ENCODE results near the gene ODF2L.
A peak's percentile ranks its signal among the peaks of the same experiment; 100 is the strongest.

The ODF2L gene

DNA sequence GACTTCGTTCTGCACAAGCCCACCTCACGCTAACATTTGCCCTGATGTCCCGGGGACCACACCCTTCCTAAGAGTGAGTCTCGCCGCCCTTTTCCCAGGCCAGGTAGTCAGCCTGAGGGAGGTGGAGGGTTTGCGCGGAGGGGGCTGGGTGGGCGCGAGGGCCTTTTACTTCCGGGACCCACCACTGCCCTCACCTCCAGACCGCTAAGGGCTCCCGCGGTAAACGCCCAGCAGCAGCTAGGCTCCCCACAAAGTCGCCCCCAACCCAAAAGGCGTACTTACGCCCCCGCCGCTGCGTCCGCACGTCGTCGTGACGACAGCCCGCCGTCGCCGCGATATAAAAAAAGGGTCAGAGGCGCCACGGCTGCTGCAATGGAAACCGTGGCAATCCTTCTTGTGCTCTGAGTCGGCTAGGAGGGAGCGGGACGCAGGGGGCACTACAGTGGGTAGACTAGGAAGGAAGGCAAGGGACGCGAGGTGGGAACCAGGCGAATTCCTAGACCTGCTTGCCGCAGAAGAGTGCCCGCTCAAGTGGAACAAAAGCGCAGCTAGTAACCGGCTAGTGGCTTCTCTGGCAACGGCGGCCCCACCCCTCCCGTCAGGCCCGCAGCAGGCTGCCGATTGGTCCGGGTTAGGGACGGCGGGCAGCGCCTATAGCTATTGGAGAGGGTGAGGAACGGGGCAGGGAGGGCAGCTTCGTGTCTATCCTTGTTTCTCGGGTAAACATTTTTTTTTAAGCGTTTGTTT lies at the start of gene ODF2L:
Gene ODF2L, minus strand, starts transcription at position 573 of the 747 bp plus-strand sequence. CDS start 9,296 bp downstream, outside the sequence.
- DNase-seq = peak; percentile 89 to 90

- no peak for DNase-seq
Measured at GRCh38 chr1:86445919-86446318, 49.8 kb upstream of the ODF2L start.

DNA sequence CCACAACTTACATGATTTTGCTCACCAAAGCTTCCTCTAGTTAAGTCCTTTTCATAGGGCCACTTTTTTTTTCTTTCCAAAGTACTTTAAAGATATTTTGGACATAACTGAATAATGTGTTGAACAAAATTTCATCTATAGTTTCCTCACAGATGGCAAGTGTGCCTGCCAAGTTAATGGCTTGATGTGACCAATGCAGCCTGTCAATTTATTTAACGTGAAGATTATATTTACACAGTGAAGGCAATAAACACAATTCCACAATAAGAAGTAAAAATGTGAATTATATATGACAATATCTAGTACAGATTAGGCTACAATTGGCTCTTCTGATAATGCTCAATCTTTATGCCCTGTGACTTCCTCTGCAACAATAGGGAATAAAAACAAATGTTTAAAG lies 45.9 kb upstream of the ODF2L start:
- no peak for DNase-seq

DNA sequence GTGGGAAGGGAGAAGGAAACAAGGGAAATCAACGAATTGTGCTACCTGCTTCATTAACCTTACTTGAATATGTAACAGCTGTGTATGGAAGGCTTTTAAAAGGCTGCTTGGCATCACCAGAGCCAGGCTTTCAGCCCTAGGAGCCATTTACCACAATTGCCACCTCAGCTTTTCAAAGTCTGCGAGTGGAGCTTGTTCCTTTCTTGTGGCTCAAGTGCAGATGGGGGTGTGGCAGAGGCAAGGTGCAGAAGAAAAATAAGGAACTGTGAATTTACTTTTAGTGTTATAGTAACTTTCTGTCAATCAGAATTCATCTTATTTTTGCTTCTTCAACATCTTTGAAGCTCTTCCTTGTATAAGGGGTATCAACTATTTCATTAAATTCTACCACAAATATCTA lies 45.5 kb upstream of the ODF2L start:
- no peak for DNase-seq

DNA sequence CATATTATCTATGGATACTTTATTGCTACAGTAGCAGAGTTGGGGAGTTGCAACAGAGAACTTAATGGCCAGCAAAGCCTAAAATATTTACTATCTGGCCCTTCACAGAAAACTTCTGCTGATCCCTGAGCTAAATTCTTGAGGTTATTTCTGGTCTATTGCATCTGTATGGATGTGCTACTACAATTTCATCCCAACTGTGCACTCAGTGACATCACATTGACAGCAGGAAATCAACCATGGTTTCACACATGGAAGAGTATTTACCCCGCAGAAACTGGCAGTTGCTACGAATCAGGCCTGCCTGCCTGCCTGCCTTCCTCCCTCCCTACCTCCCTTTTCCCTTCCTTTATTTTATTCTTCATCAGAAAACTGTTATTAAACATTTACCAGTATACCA lies 39.9 kb upstream of the ODF2L start:
- no peak for DNase-seq

DNA sequence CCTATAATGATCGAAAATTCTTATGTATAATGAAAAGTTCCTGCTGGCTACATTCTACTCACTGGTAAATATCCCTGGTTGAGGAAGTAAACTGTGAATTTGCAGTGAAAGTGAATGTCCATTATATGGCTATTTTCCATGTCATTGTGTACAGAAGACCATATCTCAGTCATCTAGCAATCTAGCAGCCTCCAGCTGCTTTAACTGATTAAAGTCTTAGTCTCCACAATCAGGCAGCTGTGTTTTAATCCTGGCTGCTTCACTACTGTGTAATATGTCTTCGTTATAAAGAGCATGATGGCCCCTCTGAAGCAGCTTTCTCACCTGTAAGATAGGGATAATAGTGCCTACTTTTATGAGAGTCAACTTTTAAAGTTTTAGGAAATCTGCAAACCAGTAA lies 39.2 kb upstream of the ODF2L start:
- no peak for DNase-seq

- DNase-seq = no peak
Measured at GRCh38 chr1:86434059-86434458, 37.9 kb upstream of the ODF2L start.

DNA sequence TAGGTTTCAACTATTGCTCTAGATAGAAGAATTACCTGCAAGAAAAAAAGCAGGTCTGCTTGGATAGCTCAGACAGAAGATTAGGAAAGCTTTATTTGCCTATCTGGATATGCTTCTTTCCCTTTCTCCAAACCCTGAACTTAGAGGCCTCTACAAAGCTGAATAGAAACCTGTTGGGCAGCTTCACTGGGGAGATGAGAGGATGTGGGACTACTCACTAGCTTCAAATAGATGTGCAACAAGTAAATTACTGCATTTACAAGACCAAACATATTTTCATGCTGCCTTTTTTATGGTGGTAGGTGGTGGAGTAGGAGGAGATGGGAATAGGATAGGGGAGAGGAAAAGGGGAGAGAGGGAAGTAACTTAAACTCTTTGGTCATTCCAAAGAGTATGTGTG lies 34.3 kb upstream of the ODF2L start:
- DNase-seq = no peak

- DNase-seq = no peak
Measured at GRCh38 chr1:86429835-86430234, 33.7 kb upstream of the ODF2L start.

- no peak for DNase-seq
Measured at GRCh38 chr1:86429122-86429725, 33.1 kb upstream of the ODF2L start.

DNA sequence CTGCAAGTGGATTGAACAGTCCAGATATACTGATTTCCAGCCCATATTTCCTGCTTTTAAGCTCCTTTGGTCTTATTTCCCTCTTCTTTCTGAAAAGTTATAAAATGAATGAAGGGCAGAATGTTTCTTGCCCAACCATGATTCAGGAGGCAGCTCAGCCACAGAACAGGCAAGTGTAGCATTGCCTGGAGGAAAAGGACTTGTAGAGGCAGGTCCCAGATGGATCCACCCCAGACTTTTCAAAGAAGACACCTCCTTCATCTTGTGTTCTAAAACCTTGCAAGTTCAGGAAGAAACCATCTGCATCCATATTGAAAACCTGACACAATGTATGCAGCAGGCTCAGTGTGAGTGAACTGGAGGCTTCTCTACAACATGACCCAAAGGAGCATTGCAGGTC lies 27.8 kb upstream of the ODF2L start, which contains the start of gene CLCA2:
Gene CLCA2, plus strand, starts transcription at position 299 of the 400 bp plus-strand sequence. Its CDS starts 77 bp downstream, at position 376.
- no peak for DNase-seq

DNA sequence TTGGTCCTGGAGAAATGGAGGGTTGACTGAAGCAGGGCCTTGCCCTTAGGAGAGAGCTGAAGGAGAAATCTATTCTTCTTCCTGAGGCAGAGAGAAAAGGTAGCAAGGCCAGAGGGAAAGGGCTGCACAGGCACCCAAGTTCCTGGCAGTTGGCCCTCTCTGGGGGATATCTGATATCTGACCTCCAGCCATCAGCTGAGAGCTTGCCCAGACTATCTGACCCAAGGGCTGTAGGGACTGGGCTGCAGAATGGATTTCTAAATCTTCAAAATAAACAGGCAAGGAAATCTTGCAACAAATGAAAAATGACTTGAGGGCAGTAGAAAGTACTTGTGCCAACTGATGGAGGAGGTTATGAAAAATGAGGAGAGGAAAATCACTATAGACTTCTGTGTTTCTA lies 27.4 kb upstream of the ODF2L start:
- no peak for DNase-seq

GRCh38 chr1:86421601-86422280 lies 25.6 kb upstream of the ODF2L start:
- DNase-seq = no peak

GRCh38 chr1:86419277-86419903 lies 23.3 kb upstream of the ODF2L start:
- peak in 1 of 2 donors; percentile 19 for DNase-seq

DNA sequence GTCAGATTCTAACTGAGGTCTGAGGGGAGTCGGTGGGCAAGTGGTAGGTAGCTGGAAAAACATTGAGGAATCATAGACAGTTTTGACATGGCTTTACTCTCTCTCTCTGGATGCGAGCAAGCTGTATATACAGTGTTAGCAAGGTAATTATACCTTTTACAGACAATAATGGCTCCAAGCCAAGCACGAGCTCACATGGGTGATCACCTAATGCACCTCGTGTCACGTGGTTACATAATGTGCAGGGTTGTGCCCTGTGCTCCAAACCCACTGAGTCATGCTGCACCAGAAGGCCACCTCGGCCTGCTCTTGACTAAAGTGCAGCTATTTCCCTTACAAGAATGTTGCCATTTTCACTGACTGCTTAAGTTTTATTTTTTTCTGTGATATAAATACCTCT lies 20.2 kb upstream of the ODF2L start:
- DNase-seq = no peak

GRCh38 chr1:86410879-86411278 lies 14.8 kb upstream of the ODF2L start:
- no peak for DNase-seq

GRCh38 chr1:86409416-86410021 lies 13.4 kb upstream of the ODF2L start:
- no peak for DNase-seq

- peak in 1 of 2 donors; percentile 29 for DNase-seq
Measured at GRCh38 chr1:86396498-86396890, 371 bp upstream of the ODF2L start.

DNA sequence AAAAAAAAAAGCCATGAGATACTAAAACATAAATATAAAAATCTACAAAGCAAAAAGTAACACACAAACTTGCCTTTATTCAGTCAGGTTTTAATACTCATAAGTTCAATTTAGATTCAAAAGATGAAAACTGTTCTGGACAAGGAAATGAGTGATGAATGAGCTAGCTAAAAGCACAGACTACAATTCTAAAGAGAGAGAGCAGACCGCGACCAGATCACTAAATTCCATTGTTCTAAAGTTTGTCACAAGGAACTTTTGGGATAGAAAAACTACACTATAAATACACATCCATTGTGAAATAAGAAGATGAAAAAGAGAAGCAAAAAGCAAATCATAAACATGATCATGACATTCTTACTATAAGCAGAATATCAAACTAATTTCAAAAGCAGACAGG lies 1.7 kb downstream of the ODF2L start:
- DNase-seq = no peak

DNA sequence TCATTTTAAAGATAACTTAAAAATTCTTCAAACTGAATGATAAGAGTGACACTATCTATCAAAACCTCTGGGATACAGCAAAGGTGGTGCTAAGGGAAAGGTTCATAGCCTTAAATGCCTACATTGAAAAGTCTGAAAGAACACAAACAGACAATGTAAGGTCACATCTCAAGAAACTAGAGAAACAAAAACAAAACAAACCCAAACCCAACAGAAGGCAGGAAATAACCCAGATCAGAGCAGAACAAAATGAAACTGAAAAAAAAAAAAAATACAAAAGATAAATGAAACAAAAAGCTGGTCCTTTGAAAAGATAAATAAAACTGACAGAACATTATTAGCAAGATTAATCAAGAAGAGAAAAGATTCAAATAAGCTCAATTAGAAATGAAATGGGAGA lies 6.8 kb downstream of the ODF2L start:
- no peak for DNase-seq

- no peak for DNase-seq
Measured at GRCh38 chr1:86388777-86389176, 7.3 kb downstream of the ODF2L start.

DNA sequence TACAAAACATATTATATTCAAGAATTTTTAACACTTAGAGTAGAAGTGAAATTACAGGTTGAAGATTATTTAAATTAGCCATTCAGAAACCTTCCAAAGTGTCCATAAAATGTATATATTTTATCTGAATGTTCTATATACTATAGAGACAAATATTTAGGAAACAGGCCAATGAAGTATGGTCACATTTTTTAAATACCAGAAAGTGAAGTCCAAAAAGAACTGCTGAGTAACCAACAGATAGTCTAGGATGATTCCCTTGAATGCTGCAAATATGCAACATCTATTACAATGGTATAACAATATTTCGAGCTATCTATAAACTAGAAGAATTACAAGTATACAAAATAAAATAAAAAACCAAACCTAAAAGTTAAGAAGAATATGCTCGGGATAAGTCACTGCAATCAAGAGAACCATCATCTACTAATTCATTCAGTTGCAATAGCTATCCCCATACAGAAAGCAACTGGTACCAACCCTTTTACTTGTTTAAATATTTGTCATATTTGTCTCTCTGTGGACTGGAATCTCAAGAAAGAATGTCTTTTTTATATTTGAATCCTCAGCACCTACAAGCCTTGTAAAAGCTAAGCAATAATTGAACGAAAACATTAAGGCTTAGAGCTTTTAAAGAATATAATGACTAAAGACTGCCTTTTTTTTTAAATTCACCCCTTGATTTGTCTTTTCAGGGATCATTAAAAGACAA lies 8.1 kb downstream of the ODF2L start:
- no peak for DNase-seq

Measured in stimulated activated CD4-positive, alpha-beta T cell treated with anti-CD3 and anti-CD28 coated beads, Interleukin-2, amount 100 ng/mL, for 24 hours (primary cell).